Eye (tissue), 1 donor: ENCODE data around the gene CUEDC1.
A peak's percentile ranks its signal among the peaks of the same experiment; 100 is the strongest.
"Not testable (repeated sequence)": the region's sequence is repeated elsewhere in the genome, so short reads cannot be mapped to it uniquely, and the experiment has no call there.

ENCODE experiments used
- DNase-seq: peaks from one replicate; pipeline ENCODE4 v3.0.0-alpha.2; 2015

The CUEDC1 gene

GRCh38 chr17:57859601-57860413 lies 95.4 kb downstream of the CUEDC1 start:
- DNase-seq: no peak

GRCh38 chr17:57858838-57859237 lies 96.4 kb downstream of the CUEDC1 start:
- no peak for DNase-seq

GRCh38 chr17:57856792-57857620 lies 98.2 kb downstream of the CUEDC1 start:
- DNase-seq: no peak

GRCh38 chr17:57855391-57856035 lies 99.7 kb downstream of the CUEDC1 start:
- no peak for DNase-seq

- no peak for DNase-seq
Measured at GRCh38 chr17:57853695-57854094, 101.5 kb downstream of the CUEDC1 start.

GRCh38 chr17:57852955-57853328 lies 102.3 kb downstream of the CUEDC1 start:
- no peak for DNase-seq

GRCh38 chr17:57852092-57852954 lies 102.9 kb downstream of the CUEDC1 start:
- no peak for DNase-seq

- DNase-seq: peak; percentile 99
Measured at GRCh38 chr17:57849874-57850754, 105.1 kb downstream of the CUEDC1 start, which contains the start of gene MRPS23. TSS of gene MRPS23 (minus strand) at chr17:57850044. CDS start at chr17:57850010, 34 bp downstream.

- DNase-seq: no peak
Measured at GRCh38 chr17:57849163-57849873, 105.9 kb downstream of the CUEDC1 start.

GRCh38 chr17:57846056-57846945 lies 108.9 kb downstream of the CUEDC1 start:
- not testable (repeated sequence) for DNase-seq

GRCh38 chr17:57842280-57842679 lies 112.9 kb downstream of the CUEDC1 start:
- DNase-seq: no peak

- DNase-seq: no peak
Measured at GRCh38 chr17:57839571-57839923, 115.7 kb downstream of the CUEDC1 start.

- DNase-seq: no peak
Measured at GRCh38 chr17:57838857-57839570, 116.2 kb downstream of the CUEDC1 start.

- DNase-seq: no peak
Measured at GRCh38 chr17:57838453-57838852, 116.8 kb downstream of the CUEDC1 start.

GRCh38 chr17:57835333-57835900 lies 119.8 kb downstream of the CUEDC1 start:
- DNase-seq: no peak

GRCh38 chr17:57834146-57834741 lies 121.0 kb downstream of the CUEDC1 start:
- DNase-seq: peak; percentile 33

GRCh38 chr17:57833179-57833939 lies 121.9 kb downstream of the CUEDC1 start:
- DNase-seq: peak; percentile 96
